Right ventricle myocardium inferior (tissue), 1 donor: ENCODE results near the gene CHRNA4. TPM values are rescaled to one million over a fixed set of nuclear protein-coding genes. Genes with fewer than 3 reads are reported as not detected.
"Not testable (repeated sequence)": the region's sequence is repeated elsewhere in the genome, so short reads cannot be mapped to it uniquely, and the experiment has no call there.

Source experiments
- ATAC-seq: fragments of 200-7000 bp; cut with Tn5 transposase; one replicate; pipeline ENCODE4 v1.9.1; 2020; ENCODE audit warnings: mild to moderate bottlenecking, moderate library complexity
- DNase-seq: peaks from one replicate; pipeline ENCODE4 v3.0.0; 2021; ENCODE audit errors: missing footprints
- intact Hi-C: fragments of 100-400 bp; cut with DNase I; formaldehyde crosslinking; loops from one replicate; pipeline ENCODE4 v1.11.0; 2022
- total RNA-seq: library from RNA; stranded (reverse); fragmentation: NEBNext Ultra II Directional; extraction: Animal tissue kit (Norgen Biotek cat#: 25700); gene quantifications from one replicate; pipeline ENCODE4 v1.2.1, GENCODE V29; 2021
- donor health status: DM: no; HTN: yes; CAD: no; lungs with severe emphysema.

CHRNA4 gene
- total RNA-seq, 1 donor from 2014 or later = 2.3 TPM

DNA sequence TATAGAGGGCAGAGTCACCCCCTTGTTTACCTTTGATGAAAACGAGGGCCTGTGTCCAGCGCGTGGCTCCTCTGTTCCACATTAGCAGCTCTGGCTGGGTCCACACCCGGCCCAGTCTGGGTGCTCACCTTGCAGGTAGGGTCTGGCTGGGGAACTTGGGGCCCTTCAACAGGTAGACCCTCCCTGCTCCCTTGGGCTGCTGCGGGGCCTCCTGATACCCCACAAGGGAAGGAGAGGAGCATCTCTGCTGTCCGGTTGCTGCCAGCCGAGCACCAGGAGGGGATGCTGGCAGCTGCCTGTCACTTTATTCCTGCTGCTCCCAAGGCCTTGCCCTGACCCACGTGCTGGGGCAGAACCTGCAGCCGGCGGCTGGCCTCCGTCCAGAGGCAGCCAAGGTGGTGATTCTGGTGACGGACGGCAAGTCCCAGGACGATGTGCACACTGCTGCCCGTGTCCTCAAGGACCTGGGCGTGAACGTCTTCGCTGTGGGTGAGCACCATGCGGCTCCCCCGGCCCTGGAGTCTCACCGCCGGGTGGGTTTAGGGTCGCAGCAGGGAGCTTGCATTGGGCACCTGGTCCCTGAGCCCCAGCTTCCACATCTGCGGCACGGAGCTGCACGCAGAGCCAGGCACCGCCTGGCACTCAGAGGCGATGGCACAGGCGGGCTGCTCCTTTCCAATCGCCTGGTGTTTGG is 52.8 kb downstream of the CHRNA4 start:
- intact Hi-C loops = no loop called here
- no peak for ATAC-seq
- DNase-seq = no peak

DNA sequence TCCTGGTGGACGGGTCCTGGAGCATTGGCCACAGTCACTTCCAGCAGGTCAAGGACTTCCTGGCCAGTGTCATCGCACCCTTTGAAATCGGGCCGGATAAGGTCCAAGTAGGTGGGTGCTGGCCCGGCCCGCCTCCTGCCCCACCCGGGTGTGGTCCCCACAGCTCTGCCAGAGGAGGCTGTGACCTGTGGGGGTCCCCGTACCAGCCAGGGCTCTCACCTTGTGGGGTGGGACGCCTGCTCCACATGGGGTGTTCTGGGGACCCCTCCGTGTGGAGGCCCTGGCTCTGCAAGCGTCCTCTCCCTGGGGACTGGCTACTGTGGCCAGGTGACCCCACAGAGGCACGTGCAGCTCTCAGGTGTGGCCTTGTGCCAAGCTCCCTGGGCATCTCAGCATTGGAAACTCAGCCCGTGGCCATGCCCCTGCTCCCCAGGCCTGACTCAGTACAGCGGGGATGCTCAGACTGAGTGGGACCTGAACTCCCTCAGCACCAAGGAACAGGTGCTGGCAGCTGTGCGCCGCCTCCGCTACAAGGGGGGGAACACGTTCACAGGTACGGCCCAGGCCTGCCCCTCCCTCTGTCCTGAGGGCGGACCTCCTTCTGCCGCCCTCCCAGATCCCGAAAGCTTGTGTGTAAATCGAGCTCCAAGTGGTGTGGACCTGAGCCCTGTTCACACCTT is 53.5 kb downstream of the CHRNA4 start:
- ATAC-seq (no peak), DNase-seq (no peak)
- intact Hi-C loops = no loop called here

DNA sequence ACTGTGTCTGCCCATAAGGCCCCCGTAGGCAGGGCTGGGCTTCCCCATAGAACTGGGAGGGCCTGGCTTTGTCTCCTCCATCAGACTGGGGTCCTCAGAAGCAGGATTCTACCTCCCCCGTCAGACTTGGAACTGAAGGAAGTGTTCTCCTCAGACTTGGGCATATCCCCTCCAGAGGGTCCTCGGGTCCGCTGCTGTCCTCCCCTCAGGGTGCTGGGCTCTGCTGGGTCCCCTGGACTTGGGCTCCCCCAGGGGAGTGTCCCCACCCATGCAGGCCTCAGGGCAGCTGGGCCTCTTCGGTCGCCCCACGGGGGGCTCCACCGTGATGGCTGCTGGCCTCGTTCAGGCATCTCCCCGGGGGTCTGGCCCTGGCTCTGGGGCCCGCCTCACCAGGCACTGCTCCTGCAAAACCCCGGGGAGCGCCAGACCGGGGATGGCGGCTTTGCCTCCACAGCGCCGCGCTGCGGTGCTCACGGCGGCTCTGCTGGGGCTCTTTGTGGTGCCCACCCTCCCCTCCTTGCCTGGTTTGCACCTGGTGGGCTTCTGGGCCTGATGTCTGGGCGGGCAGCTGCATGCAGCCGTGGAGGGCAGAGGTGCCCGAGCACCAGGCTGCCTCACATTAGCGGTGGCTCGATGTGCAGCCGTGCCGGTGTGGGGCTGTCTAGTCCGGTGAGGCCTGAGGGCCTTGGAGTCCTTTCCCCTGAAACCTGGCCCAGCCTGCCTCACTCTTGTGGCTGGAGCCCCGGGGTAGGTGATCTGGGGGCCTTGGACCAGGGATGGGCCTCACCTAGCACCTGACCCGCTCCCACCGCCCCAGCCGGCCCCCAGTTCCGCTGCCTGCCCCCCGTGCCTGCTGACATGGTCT is 54.2 kb downstream of the CHRNA4 start:
- intact Hi-C loops = no loop called here
- DNase-seq (no peak), ATAC-seq (no peak)

DNA sequence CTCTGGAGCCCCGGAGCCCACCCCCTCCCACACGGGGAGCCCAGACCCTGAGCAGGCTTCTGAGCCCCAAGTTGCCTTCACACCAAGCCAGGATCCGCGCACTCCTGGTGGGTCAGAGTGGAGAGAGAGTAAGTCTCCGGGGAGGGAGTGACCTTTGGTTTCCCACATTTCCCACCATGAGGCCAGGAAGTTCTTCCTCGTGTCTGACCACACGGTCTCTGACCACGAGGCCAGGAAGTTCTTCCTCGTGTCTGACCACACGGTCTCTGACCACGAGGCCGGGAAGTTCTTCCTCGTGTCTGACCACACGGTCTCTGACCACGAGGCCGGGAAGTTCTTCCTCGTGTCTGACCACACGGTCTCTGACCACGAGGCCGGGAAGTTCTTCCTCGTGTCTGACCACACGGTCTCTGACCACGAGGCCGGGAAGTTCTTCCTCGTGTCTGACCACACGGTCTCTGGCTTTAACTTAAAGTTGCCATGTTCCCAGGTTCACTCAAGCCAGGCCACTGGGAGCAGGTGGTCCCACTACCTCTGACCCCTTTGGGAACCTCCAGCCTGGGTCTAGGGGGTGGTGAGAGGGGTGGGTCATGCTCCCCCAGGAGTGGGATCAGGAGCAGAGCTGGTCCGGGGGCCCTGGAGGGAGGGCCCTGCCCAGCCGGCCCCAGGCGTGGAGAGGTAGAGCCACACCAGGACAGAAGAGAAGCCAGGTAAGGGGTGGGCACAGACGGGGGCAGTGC is 55.0 kb downstream of the CHRNA4 start:
- ATAC-seq, DNase-seq, intact Hi-C loops: not testable (repeated sequence)

DNA sequence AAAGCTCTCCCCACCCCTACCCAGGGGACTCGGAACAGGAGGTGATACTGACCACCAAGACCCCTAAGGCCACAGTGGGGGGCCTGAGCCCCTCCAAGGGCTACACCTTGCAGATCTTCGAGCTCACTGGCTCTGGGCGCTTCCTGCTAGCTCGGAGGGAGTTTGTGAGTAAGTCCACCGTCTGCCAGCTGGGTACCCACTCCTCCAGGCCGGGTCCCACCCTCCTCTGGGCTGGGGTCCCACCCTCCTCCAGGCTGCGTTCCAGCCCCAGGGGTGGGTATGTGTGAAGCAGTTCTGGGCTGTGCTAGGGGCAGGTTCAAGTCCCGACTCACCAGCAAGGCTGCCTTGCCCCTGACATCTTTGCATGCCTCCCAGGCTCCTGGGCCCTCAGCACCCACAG is 55.8 kb downstream of the CHRNA4 start:
- no peak for ATAC-seq
- intact Hi-C loops = no loop called here
- no peak for DNase-seq

DNA sequence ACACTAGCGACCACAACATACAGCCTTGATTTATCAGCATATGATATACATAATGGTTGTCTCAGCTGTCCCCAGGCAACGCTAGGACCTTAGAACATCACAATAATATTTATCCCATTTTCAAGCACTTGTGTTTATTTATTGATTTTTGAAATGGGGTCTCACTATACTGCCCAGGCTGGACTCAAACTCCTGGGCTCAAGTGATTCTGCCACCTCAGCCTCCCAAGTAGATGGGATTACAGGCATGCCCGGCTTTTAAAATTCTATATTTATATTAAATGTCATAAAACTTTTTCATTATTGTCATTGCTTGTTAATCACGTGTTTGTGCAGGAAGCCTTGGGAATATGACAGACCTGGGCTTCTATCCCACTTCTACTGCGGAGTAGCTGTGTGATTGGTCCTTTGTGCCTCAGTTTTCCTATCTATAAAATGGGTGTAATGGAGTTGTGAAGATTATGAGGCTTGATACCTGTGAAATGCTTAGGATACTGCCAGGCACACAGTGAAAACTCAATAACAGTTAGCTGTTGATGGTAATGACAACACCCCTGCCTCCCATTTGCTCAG is 58.0 kb downstream of the CHRNA4 start:
- ATAC-seq = no peak

DNA sequence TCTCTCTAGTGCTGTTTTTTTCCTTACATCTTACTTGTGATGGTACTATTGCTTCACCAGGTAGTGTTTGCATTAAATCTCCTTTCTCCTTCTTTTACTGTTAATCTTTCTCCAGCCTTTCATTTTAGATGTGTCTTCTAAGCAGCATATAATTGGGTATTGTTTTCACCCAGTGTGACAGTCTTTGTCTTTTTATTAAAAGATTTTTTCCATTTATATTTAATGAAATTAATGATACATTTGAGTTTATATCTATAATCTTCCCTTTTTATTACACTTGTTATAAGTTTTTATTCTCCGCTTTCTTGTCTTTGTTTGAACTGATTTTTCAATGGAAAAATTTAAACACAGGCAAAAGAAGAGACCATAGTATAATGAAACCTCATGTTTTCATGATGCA is 59.5 kb downstream of the CHRNA4 start:
- DNase-seq (no peak), ATAC-seq (no peak)
- intact Hi-C loops = no loop called here

More for the DNA sequence above, 58.0 kb downstream of the CHRNA4 start:
- DNase-seq = no peak
- intact Hi-C loops = no loop called here

DNA sequence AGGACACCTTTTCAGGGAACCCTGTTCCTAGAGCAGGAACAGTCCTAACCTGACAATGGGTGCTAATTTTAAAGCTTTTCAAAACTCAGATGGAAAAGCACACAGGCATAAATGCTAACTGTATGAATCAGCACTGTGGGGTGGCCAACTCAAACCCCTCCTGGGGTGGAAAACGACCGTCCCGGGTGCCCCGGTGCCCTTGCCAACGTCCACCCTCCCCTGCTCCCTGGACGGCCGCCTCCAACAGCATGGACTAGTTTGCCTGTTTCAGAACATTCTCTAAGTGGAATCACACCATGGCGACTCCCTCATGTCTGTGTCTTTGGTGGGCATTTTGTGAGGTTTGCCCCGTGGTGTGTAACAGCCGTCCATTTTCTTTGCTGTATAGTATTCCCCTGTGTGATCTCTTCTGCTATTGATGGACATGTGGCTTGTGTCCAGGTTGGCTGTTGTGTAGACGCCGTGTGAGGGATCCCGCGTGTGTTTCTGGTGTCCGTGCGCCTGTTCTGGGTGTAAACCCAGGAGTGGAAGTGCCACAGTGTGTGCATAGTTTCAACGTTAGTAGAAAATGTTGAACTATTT is 62.3 kb downstream of the CHRNA4 start:
- intact Hi-C loops = no loop called here
- ATAC-seq (no peak), DNase-seq (no peak)

DNA sequence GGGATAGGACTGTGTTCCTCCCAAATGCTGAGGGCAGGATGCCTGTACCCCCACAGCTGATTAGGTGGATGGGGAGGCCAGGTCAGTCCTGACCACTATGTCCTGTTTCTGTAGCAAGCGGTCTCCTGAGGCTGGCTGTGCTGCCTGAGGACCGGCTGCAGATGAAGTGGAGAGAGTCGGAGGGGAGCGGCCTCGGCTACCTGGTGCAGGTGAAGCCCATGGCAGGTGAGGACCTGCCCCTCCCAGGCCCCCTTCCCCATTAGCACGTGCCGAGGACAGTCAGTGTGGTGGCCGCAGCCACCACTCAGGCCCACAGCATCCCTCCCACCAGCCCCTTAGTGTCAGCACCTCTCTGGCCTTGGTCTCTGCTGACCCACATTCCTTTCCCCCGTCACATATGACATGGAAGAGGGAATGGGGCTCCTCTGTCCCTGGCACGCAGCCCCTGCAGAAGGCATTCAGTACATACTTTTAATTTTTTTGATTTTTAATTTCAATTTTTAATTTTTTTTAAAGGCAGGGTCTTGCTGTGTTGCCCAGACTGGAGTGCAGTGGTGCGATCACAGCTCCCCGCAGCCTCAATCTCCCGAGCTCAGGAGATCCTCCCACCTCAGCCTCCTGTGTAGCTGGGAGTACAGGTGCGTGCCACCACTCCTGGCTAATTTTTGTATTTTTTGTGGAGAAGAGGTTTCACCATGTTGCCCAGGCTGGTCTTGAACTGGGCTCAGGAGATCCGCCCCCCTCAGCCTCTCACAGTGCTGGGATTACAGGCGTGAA is 63.2 kb downstream of the CHRNA4 start:
- ATAC-seq (no peak), DNase-seq (no peak)
- intact Hi-C loops = no loop called here

DNA sequence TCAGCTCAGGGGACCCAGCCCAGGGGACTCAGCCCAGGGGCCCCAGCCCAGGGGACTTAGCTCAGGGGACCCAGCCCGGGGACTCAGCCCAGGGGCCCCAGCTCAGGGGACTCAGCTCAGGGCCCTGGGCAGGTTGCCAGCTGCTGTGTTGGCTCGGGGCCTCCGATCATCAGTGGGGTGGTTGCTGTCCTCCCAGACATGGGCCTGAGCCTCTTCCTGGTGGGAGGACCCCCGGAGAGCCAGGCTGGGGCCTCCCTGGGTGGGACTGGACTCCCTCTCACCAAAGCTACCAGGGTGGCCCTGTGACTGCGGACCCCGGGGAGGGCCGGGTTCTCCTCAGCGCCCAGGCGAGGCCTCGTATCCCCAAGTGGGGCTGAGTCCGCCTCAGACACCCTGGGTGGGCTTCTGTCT is 63.8 kb downstream of the CHRNA4 start:
- DNase-seq (no peak), ATAC-seq (peak; percentile 12)
- intact Hi-C loops = no loop called here

DNA sequence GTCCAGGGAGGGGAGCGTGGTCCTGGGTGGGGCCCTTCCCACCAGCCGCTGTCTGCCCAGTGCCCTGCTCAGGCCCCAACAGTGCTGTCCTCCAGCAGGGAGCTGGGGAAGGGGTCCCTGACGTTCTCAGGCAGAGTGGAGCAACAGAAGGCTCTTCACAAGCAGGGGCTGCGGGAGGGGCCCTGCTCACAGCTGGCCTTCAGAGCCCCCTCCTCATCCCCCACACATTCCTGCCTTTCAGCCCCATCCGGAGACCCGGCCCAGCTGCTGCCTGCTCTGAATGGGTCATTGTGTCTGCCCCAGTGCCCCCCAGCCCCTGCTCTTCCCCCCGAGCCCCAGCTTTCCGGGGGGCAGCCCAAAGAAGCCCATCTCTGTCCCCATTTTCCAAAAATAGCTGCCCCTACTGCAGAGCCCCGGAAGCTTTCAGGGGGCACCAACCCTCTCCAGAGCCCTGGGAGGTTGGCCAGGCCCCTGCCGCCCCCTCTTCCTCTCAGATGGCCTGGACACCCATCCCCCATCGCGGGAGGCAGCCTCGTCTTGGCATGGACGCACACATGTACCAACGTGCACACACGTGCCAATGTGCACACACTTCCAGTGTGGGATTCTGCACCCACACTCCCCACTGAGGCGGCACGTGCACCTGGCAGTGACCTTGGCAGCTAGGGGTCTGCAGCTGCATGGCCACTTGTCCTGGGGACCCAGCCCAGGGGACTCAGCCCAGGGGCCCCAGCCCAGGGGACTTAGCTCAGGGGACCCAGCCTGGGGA is 64.4 kb downstream of the CHRNA4 start:
- intact Hi-C loops = no loop called here
- ATAC-seq (no peak), DNase-seq (peak; percentile 54)

DNA sequence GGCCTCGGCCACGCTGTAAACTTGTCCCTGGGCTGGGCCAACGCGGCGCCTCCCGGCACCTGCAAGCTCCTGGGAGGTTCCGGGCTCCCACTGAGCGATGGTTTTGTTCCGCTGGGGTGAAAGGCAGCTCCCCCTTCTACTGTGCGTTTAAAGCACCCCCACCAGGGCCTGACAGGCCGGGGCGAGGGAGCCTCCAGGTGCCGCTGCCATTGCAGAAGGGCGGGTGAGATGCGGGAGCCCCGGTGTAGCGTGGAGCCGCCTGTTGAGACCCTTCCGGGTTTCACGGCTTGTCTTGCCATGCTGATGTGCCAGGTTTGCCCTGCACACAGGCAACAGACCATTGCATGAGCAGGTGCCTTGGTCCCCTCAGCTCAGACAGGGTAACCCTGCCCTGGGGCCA is 65.3 kb downstream of the CHRNA4 start:
- intact Hi-C loops = no loop called here
- ATAC-seq (no peak), DNase-seq (peak; percentile 65)

DNA sequence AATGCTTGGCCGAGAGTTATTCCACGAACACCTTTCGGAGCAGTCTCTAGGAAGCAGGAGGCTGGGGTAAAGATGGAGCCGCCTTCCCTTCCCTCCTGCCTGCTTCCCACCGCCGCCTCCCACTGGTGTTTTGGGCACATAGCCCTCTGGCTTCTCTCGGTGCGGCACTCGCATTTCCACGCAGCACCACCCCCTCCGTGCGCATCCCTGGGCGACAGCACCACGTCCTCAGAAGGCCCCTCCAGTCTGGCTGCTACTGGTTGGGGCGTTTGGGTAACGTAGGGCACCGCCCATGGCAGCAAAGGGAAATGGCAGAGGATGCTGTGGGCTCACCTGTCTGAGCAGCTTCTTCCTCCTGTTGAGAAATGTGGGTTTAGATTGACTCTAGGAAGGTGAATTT is 65.7 kb downstream of the CHRNA4 start:
- intact Hi-C loops = no loop called here
- ATAC-seq (no peak), DNase-seq (peak; percentile 44)

DNA sequence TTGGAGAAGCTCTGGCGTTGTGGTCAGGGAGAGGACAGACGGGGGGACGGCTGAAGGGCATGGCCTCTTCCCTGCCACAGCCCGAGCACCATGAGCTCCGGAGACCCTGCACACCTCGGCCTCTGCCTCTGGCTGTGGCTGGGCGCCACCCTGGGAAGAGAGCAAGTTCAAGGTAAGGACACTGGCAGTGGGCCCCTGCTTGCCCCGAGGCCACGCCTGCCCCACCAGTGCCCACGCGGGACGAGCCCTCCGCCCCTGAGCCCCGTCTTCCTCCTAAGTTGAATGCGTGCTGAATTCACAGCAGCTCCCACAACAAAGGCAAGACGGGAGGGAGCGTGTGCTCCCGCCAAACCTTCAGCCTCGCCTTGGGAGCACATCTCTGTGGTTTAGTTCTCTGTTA is 66.1 kb downstream of the CHRNA4 start:
- ATAC-seq (no peak), DNase-seq (peak; percentile 46)
- intact Hi-C loops = no loop called here

DNA sequence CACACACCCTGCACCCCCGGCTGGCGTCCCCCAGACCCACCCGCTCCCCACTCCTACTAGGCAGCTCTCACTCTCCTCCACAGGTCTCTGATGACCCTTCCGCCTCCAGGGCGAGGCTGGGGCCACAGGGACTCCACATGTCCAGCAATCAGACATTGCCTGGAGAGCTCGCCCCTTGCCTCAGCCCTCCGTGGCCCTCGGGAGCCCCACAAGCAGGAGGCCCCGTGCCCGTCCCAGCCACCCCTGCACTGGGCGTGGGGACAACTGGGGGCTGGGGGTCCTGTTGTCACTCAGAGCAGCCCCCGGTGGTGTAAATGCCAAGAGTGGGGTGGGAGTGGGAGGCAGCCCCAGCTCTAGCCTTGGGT is 66.6 kb downstream of the CHRNA4 start:
- ATAC-seq (no peak), DNase-seq (peak; percentile 47)
- intact Hi-C loops = no loop called here

DNA sequence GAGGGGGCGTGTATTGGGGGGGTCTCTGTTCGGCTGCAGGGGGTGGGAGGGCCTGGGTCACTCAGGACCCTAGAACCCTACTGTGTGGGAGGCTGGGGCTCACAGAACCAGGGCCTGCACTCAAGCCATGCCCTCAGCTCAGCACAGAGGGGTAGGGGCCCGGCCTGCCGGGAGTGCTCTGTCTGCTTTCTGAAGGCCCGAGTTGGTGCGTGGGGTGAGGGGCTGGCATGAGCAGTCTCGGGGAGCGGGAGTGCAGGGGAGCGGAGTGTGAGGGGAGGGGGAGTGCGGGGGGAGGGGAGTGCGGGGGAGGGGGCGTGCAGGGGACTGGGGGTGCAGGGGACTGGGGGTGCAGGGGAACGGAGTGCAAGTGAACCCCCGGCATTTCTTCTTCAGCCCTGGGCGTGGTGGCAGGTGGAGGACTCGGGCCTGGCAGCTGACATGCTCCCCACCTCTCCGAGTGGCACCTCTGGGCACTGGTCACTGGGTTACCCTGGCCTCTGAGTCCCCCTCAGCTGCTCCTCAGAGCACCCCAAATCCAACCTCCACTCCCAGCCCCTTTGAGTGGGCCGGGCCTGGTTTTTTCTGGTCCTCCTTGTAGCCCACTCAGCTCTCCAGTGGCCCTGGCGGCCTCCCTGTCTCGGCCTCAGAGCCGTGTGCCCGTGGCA is 67.1 kb downstream of the CHRNA4 start:
- DNase-seq (no peak), ATAC-seq (no peak)
- intact Hi-C loops = no loop called here

DNA sequence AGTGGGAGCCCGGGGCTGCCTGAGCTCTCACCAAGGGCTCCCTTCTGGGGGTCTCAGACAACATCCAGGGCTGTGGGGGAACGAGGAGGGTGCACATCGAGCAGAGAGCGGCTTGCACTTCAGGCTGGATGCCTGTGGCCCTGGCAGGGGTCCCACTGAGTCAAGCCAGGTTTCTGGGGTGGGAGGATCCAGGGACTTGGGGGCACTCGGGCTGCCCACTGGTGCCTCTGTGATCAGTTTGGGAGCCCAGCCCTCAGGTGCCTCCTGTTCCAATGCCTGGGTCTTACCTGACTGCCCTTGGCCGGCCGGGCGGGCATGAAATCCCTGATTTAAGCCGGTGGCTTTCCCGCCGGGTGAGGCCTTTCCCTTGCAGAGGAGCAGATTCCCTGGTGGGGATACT is 67.7 kb downstream of the CHRNA4 start:
- DNase-seq = peak; percentile 42
- no peak for ATAC-seq
- intact Hi-C loops = no loop called here
